HepG2 (cell line): ENCODE results near the gene TNS1. TPM values are rescaled to one million over a fixed set of nuclear protein-coding genes. Genes with fewer than 3 reads are reported as not detected.
A peak's percentile ranks its signal among the peaks of the same experiment; 100 is the strongest.

ENCODE experiments used
- DBP ChIP-seq: sonication (generic); formaldehyde crosslinking; IDR thresholded peaks from 2 replicates; pipeline ENCODE4 v1.4.0; 2020; ENCODE audit warnings: missing genetic modification reagents; ENCODE audit errors: not compliant biosample characterization
- DDIT3 ChIP-seq: sonication (generic); formaldehyde crosslinking; IDR thresholded peaks from 2 replicates; pipeline ENCODE4 v1.4.0; 2020; ENCODE audit warnings: mild to moderate bottlenecking, missing genetic modification reagents
- GPBP1L1 ChIP-seq: sonication (generic); formaldehyde crosslinking; IDR thresholded peaks from 2 replicates; pipeline ENCODE4 v1.5.0; 2020; ENCODE audit warnings: mild to moderate bottlenecking, missing genetic modification reagents
- HCFC1 ChIP-seq: fragments of 150-350 bp; IDR thresholded peaks from 2 replicates; pipeline ENCODE4 v1.6.1; 2014; ENCODE audit warnings: low read depth, low read length
- MBD4 ChIP-seq: IDR thresholded peaks from 2 replicates; pipeline ENCODE4 v1.6.1; 2012; ENCODE audit warnings: low read length, inconsistent platforms, borderline replicate concordance
- NR1H2 ChIP-seq: sonication (generic); formaldehyde crosslinking; IDR thresholded peaks from 2 replicates; pipeline ENCODE4 v1.8.1; 2022; ENCODE audit warnings: low read depth, missing genetic modification reagents, borderline replicate concordance
- POGK ChIP-seq: sonication (generic); formaldehyde crosslinking; conservative IDR thresholded peaks from 2 replicates; pipeline ENCODE4 v1.8.0; 2022; ENCODE audit warnings: mild to moderate bottlenecking, moderate library complexity, missing genetic modification reagents
- RBAK ChIP-seq: sonication (generic); formaldehyde crosslinking; IDR thresholded peaks from 2 replicates; pipeline ENCODE4 v1.5.1; 2020; ENCODE audit warnings: mild to moderate bottlenecking, missing genetic modification reagents
- STAG1 ChIP-seq: sonication (generic); formaldehyde crosslinking; IDR thresholded peaks from 2 replicates; pipeline ENCODE4 v1.4.0; 2020; ENCODE audit warnings: missing genetic modification reagents
- TERF1 ChIP-seq: sonication (generic); formaldehyde crosslinking; IDR thresholded peaks from 2 replicates; pipeline ENCODE4 v1.8.0; 2022; ENCODE audit warnings: mild to moderate bottlenecking, missing genetic modification reagents, moderate library complexity
- ZBTB20 ChIP-seq: sonication (generic); formaldehyde crosslinking; IDR thresholded peaks from 2 replicates; pipeline ENCODE4 v1.8.1; 2023; ENCODE audit warnings: missing genetic modification reagents, low read depth, mild to moderate bottlenecking, borderline replicate concordance
- ZFY ChIP-seq: sonication (generic); formaldehyde crosslinking; IDR thresholded peaks from 2 replicates; pipeline ENCODE4 v1.4.0; 2020; ENCODE audit warnings: missing genetic modification reagents
- ZGPAT ChIP-seq: IDR thresholded peaks from 2 replicates; pipeline ENCODE4 v1.6.1; 2016; ENCODE audit warnings: mild to moderate bottlenecking
- ZIK1 ChIP-seq: sonication (generic); formaldehyde crosslinking; IDR thresholded peaks from 2 replicates; pipeline ENCODE4 v1.5.0; 2020; ENCODE audit warnings: mild to moderate bottlenecking, low read depth, missing genetic modification reagents, borderline replicate concordance
- ZNF101 ChIP-seq: sonication (generic); formaldehyde crosslinking; IDR thresholded peaks from 2 replicates; pipeline ENCODE4 v1.4.0; 2020; ENCODE audit warnings: mild to moderate bottlenecking, low read depth, missing genetic modification reagents, borderline replicate concordance
- ZNF121 ChIP-seq: sonication (generic); formaldehyde crosslinking; IDR thresholded peaks from 2 replicates; pipeline ENCODE4 v1.5.0; 2020; ENCODE audit warnings: mild to moderate bottlenecking, missing genetic modification reagents
- ZNF589 ChIP-seq: sonication (generic); formaldehyde crosslinking; conservative IDR thresholded peaks from 2 replicates; pipeline ENCODE4 v1.8.0; 2022; ENCODE audit warnings: mild to moderate bottlenecking, moderate library complexity, missing genetic modification reagents
- ZNF710 ChIP-seq: sonication (generic); formaldehyde crosslinking; IDR thresholded peaks from 2 replicates; pipeline ENCODE4 v1.5.0; 2020; ENCODE audit warnings: mild to moderate bottlenecking, missing genetic modification reagents, borderline replicate concordance
- polyA plus RNA-seq, 8 experiments: library from polyadenylated mRNA; depleted of rRNA in 3 of 8; stranded (reverse) in 7 of 8; unstranded in 1 of 8; fragments of >200 nt; fragmentation: Illumina TruSeq in 4 of 8; extraction: Trizol in 4 of 8; gene quantifications; 2 replicates each; pipeline versions ENCODE4 v1.2.1 to v1.2.3, GENCODE V29; 2011 to 2016; ENCODE audit warnings: low read depth in 4 of 8, missing spikeins in 1 of 8, mixed read lengths in 1 of 8; ENCODE audit not compliant: insufficient read depth in 1 of 8
- total RNA-seq, 5 experiments: library from RNA; depleted of rRNA; stranded (reverse); fragments of >200 nt; fragmentation: Illumina TruSeq; extraction: Trizol; gene quantifications; 2 replicates each; pipeline ENCODE4 v1.2.3, GENCODE V29; 2016; ENCODE audit warnings: low read depth in 1 of 5

The TNS1 gene
- total and polyA plus RNA-seq, 2 of the 13 experiments (the other 11 are each of a cell fraction or from before 2014, with no cell fraction given): 1.9 to 118 TPM

- peak; percentile 99 for TF ChIP-seq ZNF710 (CRISPR knock-in tag)
- TF ChIP-seq ZNF101 (CRISPR knock-in tag): 0 out of 2 replicates have a peak, but pooled peaks have one; percentile 79
- TF ChIP-seq HCFC1: no peak; the same call in 1 of the 2 replicates
- TF ChIP-seq GPBP1L1 (CRISPR knock-in tag): no peak
- TF ChIP-seq NR1H2 (CRISPR knock-in tag): no peak; the same call in 1 of the 2 replicates
- peak; percentile 100 for TF ChIP-seq ZGPAT
- peak; percentile 91; the same call in 1 of the 2 replicates for TF ChIP-seq ZIK1 (CRISPR knock-in tag)
- peak; percentile 40 for TF ChIP-seq ZFY
- TF ChIP-seq MBD4: no peak
- peak; percentile 83 for TF ChIP-seq ZNF121 (CRISPR knock-in tag)
- TF ChIP-seq RBAK (CRISPR knock-in tag): peak; percentile 66
- TF ChIP-seq DBP (CRISPR knock-in tag): peak; percentile 62
- TF ChIP-seq POGK (CRISPR knock-in tag): no peak; the same call in 1 of the 2 replicates
- TF ChIP-seq TERF1 (CRISPR knock-in tag): 0 out of 2 replicates have a peak, but pooled peaks have one; percentile 73
- TF ChIP-seq STAG1 (CRISPR knock-in tag): 0 out of 2 replicates have a peak, but pooled peaks have one; percentile 16
- TF ChIP-seq ZBTB20 (CRISPR knock-in tag): peak; percentile 98
- TF ChIP-seq ZNF589: peak; percentile 97
- TF ChIP-seq DDIT3: no peak
Measured at GRCh38 chr2:217902379-217903141, 100.2 kb downstream of the TNS1 start (continued).
